Nephron (organoid): ENCODE results near the gene UBA1.
A peak's percentile ranks its signal among the peaks of the same experiment; 100 is the strongest.

ENCODE experiments used
- H3K27ac Mint-ChIP-seq, 3 experiments: 2 replicates each; pipeline ENCODE4 v1.8.0; 2020; ENCODE audit warnings: mixed read lengths in 3 of 3, mild to moderate bottlenecking in 2 of 3, moderate library complexity in 1 of 3
- H3K27me3 Mint-ChIP-seq: 2 replicates; pipeline ENCODE4 v1.8.0; 2021; ENCODE audit warnings: low read depth, mild to moderate bottlenecking, moderate library complexity, mixed read lengths
- H3K36me3 Mint-ChIP-seq: 2 replicates; pipeline ENCODE4 v1.8.0; 2020; ENCODE audit warnings: low read depth, mixed read lengths
- H3K4me1 Mint-ChIP-seq: 2 replicates; pipeline ENCODE4 v1.8.0; 2020; ENCODE audit warnings: mixed read lengths
- H3K4me3 Mint-ChIP-seq, 3 experiments: 2 replicates each; pipeline ENCODE4 v1.8.0; 2020; ENCODE audit warnings: mild to moderate bottlenecking in 3 of 3, mixed read lengths in 3 of 3, moderate library complexity in 2 of 3
- H3K9me3 Mint-ChIP-seq: 2 replicates; pipeline ENCODE4 v1.8.0; 2020; ENCODE audit warnings: mixed read lengths
- CTCF ChIP-seq, 3 experiments: fragments of 200-600 bp; sonication (generic); IDR thresholded peaks; one replicate each; pipeline ENCODE4 v1.5.0; 2021; ENCODE audit warnings: antibody characterized with exemption in 3 of 3; ENCODE audit not compliant: unreplicated experiment in 3 of 3

The UBA1 gene

GRCh38 chrX:47232803-47233332 lies 39.2 kb downstream of the UBA1 start, which contains the start of gene USP11:
TSS of gene USP11 (plus strand) at chrX:47233009. CDS start at chrX:47233044, 35 bp downstream.
- no peaks in the 10 kb centered on the region for H3K27me3 Mint-ChIP-seq
- peaks cover 28% of the 10 kb centered on the region for H3K36me3 Mint-ChIP-seq
- peaks cover 30% of the 10 kb centered on the region for H3K4me1 Mint-ChIP-seq
- peak within 1 kb of the TSS; percentile 91 to 99 (median 98) for H3K27ac Mint-ChIP-seq
- no peak for TF ChIP-seq CTCF (IDR thresholded peaks at IDR 0.05; ENCODE audit: unreplicated experiment in 3 of 3)
- no peaks in the 10 kb centered on the region for H3K9me3 Mint-ChIP-seq
- peak within 1 kb of the TSS; percentile 91 to 93 (median 92) for H3K4me3 Mint-ChIP-seq

- peaks cover 30% of the 10 kb centered on the region for H3K4me1 Mint-ChIP-seq
- no peaks in the 10 kb centered on the region for H3K27me3 Mint-ChIP-seq
- no peak for TF ChIP-seq CTCF (IDR thresholded peaks at IDR 0.05; ENCODE audit: unreplicated experiment in 3 of 3)
- H3K4me3 Mint-ChIP-seq: peak overlapping the region; percentile 91 to 93 (median 92)
- peak overlapping the region; percentile 91 to 99 (median 98) for H3K27ac Mint-ChIP-seq
- peaks cover 22% of the 10 kb centered on the region for H3K36me3 Mint-ChIP-seq
- H3K9me3 Mint-ChIP-seq: no peaks in the 10 kb centered on the region
Observed at GRCh38 chrX:47233333-47234113, 39.9 kb downstream of the UBA1 start.

- Mint-ChIP-seq H3K9me3 (no peaks in the 10 kb centered on the region), H3K27ac (peak overlapping the region; percentile 91 to 99 (median 98)), H3K27me3 (no peaks in the 10 kb centered on the region), H3K4me1 (peaks cover 33% of the 10 kb centered on the region), H3K36me3 (peaks cover 21% of the 10 kb centered on the region), H3K4me3 (peak overlapping the region; percentile 91 to 93 (median 92))
- no peak for TF ChIP-seq CTCF (IDR thresholded peaks at IDR 0.05; ENCODE audit: unreplicated experiment in 3 of 3)
Observed at GRCh38 chrX:47234583-47234982, 41.0 kb downstream of the UBA1 start.

GRCh38 chrX:47235691-47236103 lies 42.1 kb downstream of the UBA1 start:
- peak overlapping the region; percentile 75 to 99 (median 91) for H3K27ac Mint-ChIP-seq
- TF ChIP-seq CTCF (IDR thresholded peaks at IDR 0.05; ENCODE audit: unreplicated experiment in 3 of 3): no peak
- no peaks in the 10 kb centered on the region for H3K27me3 Mint-ChIP-seq
- H3K36me3 Mint-ChIP-seq: peaks cover 25% of the 10 kb centered on the region
- no peaks in the 10 kb centered on the region for H3K9me3 Mint-ChIP-seq
- H3K4me3 Mint-ChIP-seq: peak overlapping the region; percentile 73 to 80 (median 77)
- H3K4me1 Mint-ChIP-seq: peaks cover 35% of the 10 kb centered on the region

- no peaks in the 10 kb centered on the region for H3K27me3 Mint-ChIP-seq
- H3K27ac Mint-ChIP-seq: no peak overlapping the region
- TF ChIP-seq CTCF (IDR thresholded peaks at IDR 0.05; ENCODE audit: unreplicated experiment in 3 of 3): no peak
- H3K36me3 Mint-ChIP-seq: peaks cover 56% of the 10 kb centered on the region
- no peak overlapping the region for H3K4me3 Mint-ChIP-seq
- no peaks in the 10 kb centered on the region for H3K9me3 Mint-ChIP-seq
- peaks cover 34% of the 10 kb centered on the region for H3K4me1 Mint-ChIP-seq
Observed at GRCh38 chrX:47239199-47239598, 45.6 kb downstream of the UBA1 start.
